Pancreas (tissue), 10 donors: ENCODE results near the gene MYO1E. TPM values are rescaled to one million over a fixed set of nuclear protein-coding genes. Genes with fewer than 3 reads are reported as not detected.
A peak's percentile ranks its signal among the peaks of the same experiment; 100 is the strongest.

Experiments
- ATAC-seq, 4 donors: fragments of 200-7000 bp; cut with Tn5 transposase; one replicate each; pipeline versions ENCODE4 v1.8.0 to v1.9.1; 2020; ENCODE audit warnings: mild to moderate bottlenecking in 4 of 4, moderate library complexity in 4 of 4
- DNase-seq, 6 donors: peaks; one replicate each; pipeline ENCODE4 v3.0.0-alpha.2; 2020
- FAIRE-seq: peaks from 2 replicates; lab custom pipeline; 2012; peaks lifted over from hg19 to GRCh38; lab: Jason Lieb, UNC
- H3K27ac ChIP-seq, 4 donors: fragments of 200-600 bp; sonication (generic); 1 replicate in 3 of 4; 2 replicates in 1 of 4; pipeline versions ENCODE4 v1.5.0 to v1.8.0; 2020
- H3K27me3 ChIP-seq, 4 donors: fragments of 200-600 bp; one replicate each; pipeline ENCODE4 v1.8.0; 2021
- H3K36me3 ChIP-seq, 3 donors: fragments of 200-600 bp; sonication (generic) in 1 of 3; one replicate each; pipeline versions ENCODE4 v1.5.0 to v1.8.0; 2020 to 2021
- H3K4me1 ChIP-seq, 3 donors: fragments of 200-600 bp; one replicate each; pipeline ENCODE4 v1.8.0; 2021
- H3K4me3 ChIP-seq, 4 donors: fragments of 200-600 bp; sonication (generic) in 2 of 4; one replicate each; pipeline versions ENCODE4 v1.5.0 to v1.8.0; 2020 to 2021
- H3K9me3 ChIP-seq, 4 donors: fragments of 200-600 bp; one replicate each; pipeline ENCODE4 v1.8.0; 2021
- WGBS, 2 donors: extraction: QIAGEN DNeasy Blood & Tissue Kit; methylation state at CpG; one replicate each; pipeline ENCODE4 v1.1.7; 2013; 5-methylcytosine and 5-hydroxymethylcytosine counted together
- intact Hi-C, 3 donors: fragments of 100-400 bp; cut with DNase I; formaldehyde crosslinking; loops; one replicate each; pipeline versions ENCODE4 v1.11.1 to v1.14.2; 2022
- polyA plus RNA-seq, 2 donors: library from polyadenylated mRNA; stranded (reverse); fragments of 200-250 nt; gene quantifications; one replicate each; pipeline ENCODE4 v1.2.3, GENCODE V29; 2013
- total RNA-seq, 6 donors: library from RNA; stranded (reverse); fragmentation: NEBNext Ultra II Directional in 4 of 6; extraction: Animal tissue kit (Norgen Biotek cat#: 25700) in 4 of 6; gene quantifications; one replicate each; pipeline versions ENCODE4 v1.2.1 to v1.2.4, GENCODE V29; 2021 to 2023
- TF ChIP-seq, protein P1 (sequence below), 4 donors: fragments of 200-600 bp; sonication (generic) in 3 of 4; IDR thresholded peaks; one replicate each; pipeline versions ENCODE4 v1.5.0 to v1.8.0; 2021; ENCODE audit warnings: antibody characterized with exemption in 4 of 4
- donor health status: healthy with polysubstance abuse.
- donor health status: DM: no; HTN: no; CAD: no; lungs with moderate emphysema.
- donor health status: DM: no; HTN: no; CAD: no.
- donor health status: control.
- donor health status: control.
- donor health status: Bipolar disorder and iron deficiency.
- donor health status: DM: yes; HTN: yes; CAD: no.
- donor health status: DM: no; HTN: no; CAD: no.
- donor health status: DM: no; HTN: no; CAD: no.
- donor health status: DM: yes; HTN: yes; CAD: no.

The MYO1E gene
- total and polyA plus RNA-seq, 8 donors = 7.8 to 81.1 (median 25.6) TPM

DNA sequence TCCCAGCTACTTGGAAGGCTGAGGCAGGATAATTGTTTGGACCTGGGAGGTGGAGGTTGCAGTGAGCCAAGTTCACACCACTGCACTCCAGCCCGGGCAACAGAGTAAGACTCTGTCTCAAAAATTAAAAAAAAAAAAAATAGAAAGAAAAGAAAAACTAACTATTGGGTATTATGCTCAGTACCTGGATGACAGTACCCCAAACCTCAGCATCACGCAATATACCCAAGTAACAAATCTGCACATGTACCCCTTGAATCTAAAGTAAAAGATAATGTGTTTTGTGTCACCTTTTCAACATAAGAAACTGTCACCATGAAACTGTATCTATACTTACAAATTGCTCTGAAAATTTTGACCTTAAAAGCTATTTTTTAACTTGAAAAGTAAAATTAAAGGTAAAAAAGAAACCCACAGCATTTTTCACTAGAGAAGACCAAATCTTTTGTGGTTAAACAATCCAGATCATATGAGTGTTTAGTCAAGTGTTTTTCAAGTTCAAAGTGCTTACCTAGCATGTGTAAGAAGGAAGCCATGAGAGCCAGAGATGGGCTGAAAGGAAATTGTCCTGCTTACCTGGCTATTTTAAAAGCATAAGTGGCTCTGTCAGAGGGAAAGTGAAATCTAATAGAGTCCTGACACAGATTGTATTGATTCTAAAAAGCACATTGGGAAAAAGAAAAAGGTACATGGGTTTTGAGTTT lies 50.5 kb downstream of the MYO1E start:
- FAIRE-seq = no peak
- TF ChIP-seq, protein P1, sequence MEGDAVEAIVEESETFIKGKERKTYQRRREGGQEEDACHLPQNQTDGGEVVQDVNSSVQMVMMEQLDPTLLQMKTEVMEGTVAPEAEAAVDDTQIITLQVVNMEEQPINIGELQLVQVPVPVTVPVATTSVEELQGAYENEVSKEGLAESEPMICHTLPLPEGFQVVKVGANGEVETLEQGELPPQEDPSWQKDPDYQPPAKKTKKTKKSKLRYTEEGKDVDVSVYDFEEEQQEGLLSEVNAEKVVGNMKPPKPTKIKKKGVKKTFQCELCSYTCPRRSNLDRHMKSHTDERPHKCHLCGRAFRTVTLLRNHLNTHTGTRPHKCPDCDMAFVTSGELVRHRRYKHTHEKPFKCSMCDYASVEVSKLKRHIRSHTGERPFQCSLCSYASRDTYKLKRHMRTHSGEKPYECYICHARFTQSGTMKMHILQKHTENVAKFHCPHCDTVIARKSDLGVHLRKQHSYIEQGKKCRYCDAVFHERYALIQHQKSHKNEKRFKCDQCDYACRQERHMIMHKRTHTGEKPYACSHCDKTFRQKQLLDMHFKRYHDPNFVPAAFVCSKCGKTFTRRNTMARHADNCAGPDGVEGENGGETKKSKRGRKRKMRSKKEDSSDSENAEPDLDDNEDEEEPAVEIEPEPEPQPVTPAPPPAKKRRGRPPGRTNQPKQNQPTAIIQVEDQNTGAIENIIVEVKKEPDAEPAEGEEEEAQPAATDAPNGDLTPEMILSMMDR (IDR thresholded peaks at IDR 0.05) = no peak
- peak in 1 of 4 donors; percentile 29 for ATAC-seq
- DNase-seq = no peak
- 96 to 98% methylated on average over 2 of the region's 2 CpGs for WGBS, 2 donors
- intact Hi-C loops = no loop called here
- Histone ChIP-seq H3K27ac (no peak overlapping the region), H3K4me3 (no peak overlapping the region), H3K36me3 (no peaks in the 10 kb centered on the region), H3K27me3 (no peaks in the 10 kb centered on the region), H3K4me1 (no peaks in the 10 kb centered on the region), H3K9me3 (no peaks in the 10 kb centered on the region)

DNA sequence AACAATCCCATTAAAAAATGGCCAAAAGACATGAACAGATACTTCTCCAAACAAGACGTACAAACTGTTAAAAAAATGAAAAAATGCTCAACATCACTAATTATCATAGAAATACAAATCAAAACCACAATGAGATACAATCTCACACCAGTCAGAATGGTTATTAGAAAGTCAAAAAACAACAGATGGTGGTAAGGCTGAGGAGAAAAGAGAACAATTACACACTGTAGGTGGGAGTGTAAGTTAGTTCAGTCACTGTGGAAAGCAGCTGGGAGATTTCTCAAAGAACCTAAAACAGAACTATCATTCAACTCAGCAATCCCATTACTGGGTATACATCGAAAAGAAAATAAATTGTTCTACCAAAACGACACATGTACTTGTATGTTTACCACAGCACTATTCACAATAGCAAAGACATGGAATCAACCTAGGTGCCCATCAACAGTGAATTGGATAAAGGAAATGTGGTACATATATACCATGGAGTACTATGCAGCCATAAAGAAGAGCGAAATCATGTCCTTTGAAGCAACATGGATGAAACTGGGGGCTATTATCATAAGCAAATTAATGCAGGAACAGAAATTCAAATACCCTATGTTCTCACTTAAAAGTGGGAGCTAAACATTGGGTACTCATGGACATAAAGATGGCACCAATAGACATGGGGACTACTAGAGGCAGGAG lies 51.5 kb downstream of the MYO1E start:
- TF ChIP-seq, protein P1 (IDR thresholded peaks at IDR 0.05) = no peak
- Histone ChIP-seq H3K9me3 (no peaks in the 10 kb centered on the region), H3K4me1 (peaks cover 0 to 7% (median 5%) of the 10 kb centered on the region in 3 donors), H3K4me3 (no peak overlapping the region), H3K36me3 (no peaks in the 10 kb centered on the region), H3K27ac (no peak overlapping the region), H3K27me3 (no peaks in the 10 kb centered on the region)
- 89 to 94% methylated on average over 4 of the region's 4 CpGs for WGBS, 2 donors
- no peak for FAIRE-seq
- ATAC-seq = no peak
- intact Hi-C loops = no loop called here
- no peak for DNase-seq

DNA sequence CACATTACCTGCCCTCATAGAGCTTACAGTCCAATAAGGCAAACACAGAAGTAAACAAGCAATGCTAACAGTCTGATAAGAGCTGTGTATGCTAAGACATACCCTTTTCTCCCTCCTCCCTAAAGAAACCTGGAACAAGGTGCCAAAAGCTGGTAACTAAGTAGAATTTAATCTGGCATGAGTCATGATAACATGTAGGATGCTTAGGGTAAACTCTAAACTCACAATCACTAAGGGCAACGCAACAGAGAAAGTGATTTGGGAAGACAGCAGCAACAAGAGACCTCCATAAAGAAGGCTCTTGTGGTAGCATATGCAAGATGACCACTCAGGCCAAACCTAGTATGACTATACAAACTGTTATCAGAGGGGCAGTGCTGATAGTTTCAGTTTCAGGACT lies 55.5 kb downstream of the MYO1E start:
- ATAC-seq = no peak
- TF ChIP-seq, protein P1 (IDR thresholded peaks at IDR 0.05) = no peak
- intact Hi-C loops = no loop called here
- H3K27ac ChIP-seq = no peak overlapping the region
- H3K27me3 ChIP-seq = no peaks in the 10 kb centered on the region
- 100% methylated on average over 1 of the region's 1 CpG for WGBS, 2 donors
- no peaks in the 10 kb centered on the region for H3K36me3 ChIP-seq
- DNase-seq = no peak
- H3K4me1 ChIP-seq = peaks cover 0 to 18% (median 10%) of the 10 kb centered on the region in 3 donors
- H3K9me3 ChIP-seq = no peaks in the 10 kb centered on the region
- no peak overlapping the region for H3K4me3 ChIP-seq
- no peak for FAIRE-seq

DNA sequence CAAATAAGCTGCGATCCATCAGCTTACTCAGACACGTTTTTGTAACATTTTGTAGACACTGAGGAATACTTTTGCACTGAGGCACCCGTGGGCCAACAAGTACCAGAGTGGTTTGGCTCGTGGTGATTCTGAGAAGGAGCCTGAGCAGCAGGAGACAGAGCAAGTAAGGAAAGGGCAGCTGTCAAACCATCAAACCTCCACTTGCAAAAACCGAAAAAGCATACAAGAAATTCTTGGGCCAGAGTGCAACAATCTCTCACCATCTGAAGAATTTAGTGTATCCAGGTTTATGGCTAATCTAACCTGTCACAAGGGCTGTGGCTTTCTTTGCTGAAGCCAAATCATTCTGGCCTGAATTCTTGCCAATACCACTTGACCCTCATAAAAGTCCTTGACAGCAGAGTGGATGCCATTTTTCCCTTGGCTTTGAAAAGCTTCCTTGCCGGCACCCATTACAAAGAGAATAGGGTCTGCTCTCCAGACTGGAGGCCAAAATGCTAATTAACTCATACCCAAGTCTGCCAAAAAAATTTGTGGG lies 56.7 kb downstream of the MYO1E start:
- peaks cover 0 to 18% (median 10%) of the 10 kb centered on the region in 3 donors for H3K4me1 ChIP-seq
- DNase-seq = peak in 2 of 6 donors; percentile 11 to 27
- no peaks in the 10 kb centered on the region for H3K27me3 ChIP-seq
- peak overlapping the region in 2 of 4 donors; percentile 5 to 38 for H3K27ac ChIP-seq
- no peaks in the 10 kb centered on the region for H3K9me3 ChIP-seq
- H3K36me3 ChIP-seq = no peaks in the 10 kb centered on the region
- ATAC-seq = peak; percentile 44 to 75 (median 64)
- intact Hi-C loops = no loop called here
- TF ChIP-seq, protein P1 (IDR thresholded peaks at IDR 0.05) = no peak
- no peak for FAIRE-seq
- WGBS, 2 donors = 40 to 49% methylated on average over 6 of the region's 6 CpGs
- no peak overlapping the region for H3K4me3 ChIP-seq
